Ovary (tissue), 9 donors: ENCODE results near the gene NOXO1. TPM values are rescaled to one million over a fixed set of nuclear protein-coding genes. Genes with fewer than 3 reads are reported as not detected.
A peak's percentile ranks its signal among the peaks of the same experiment; 100 is the strongest.

Experiments
- DNase-seq, 5 donors: peaks; one replicate each; pipeline ENCODE4 v3.0.0-alpha.2; 2019 to 2020
- H3K27ac ChIP-seq, 2 donors: fragments of 200-600 bp; one replicate each; pipeline versions ENCODE4 v1.5.1 to v1.8.0; 2019 to 2022
- H3K27me3 ChIP-seq: fragments of 200-600 bp; one replicate; pipeline ENCODE4 v1.8.0; 2022
- H3K36me3 ChIP-seq: fragments of 200-600 bp; sonication (generic); one replicate; pipeline ENCODE4 v1.5.1; 2019
- H3K4me1 ChIP-seq: one replicate; pipeline ENCODE4 v1.8.1; 2013; ENCODE audit warnings: mild to moderate bottlenecking, moderate library complexity; ENCODE audit not compliant: insufficient read depth
- H3K4me3 ChIP-seq: fragments of 200-600 bp; sonication (generic); one replicate; pipeline ENCODE4 v1.5.1; 2017
- H3K9me3 ChIP-seq, 2 donors: fragments of 200-600 bp in 1 of 2; sonication (generic) in 1 of 2; one replicate each; pipeline versions ENCODE4 v1.5.1 to v1.8.1; 2013 to 2019; ENCODE audit warnings: mild to moderate bottlenecking in 1 of 2, moderate library complexity in 1 of 2
- EP300 ChIP-seq: sonication (generic); formaldehyde crosslinking; IDR thresholded peaks from one replicate; pipeline ENCODE4 v1.6.1; 2017; ENCODE audit warnings: antibody characterized with exemption
- POLR2A ChIP-seq: fragments of 450-650 bp; IDR thresholded peaks from one replicate; pipeline ENCODE4 v1.6.1; 2017; ENCODE audit warnings: antibody characterized with exemption, mild to moderate bottlenecking, moderate library complexity
- WGBS, 3 donors: extraction: QIAGEN DNeasy Blood & Tissue Kit in 1 of 3; methylation state at CpG; one replicate each; pipeline versions ENCODE4 v1.1.5 to v1.1.7; 2013 to 2017; 5-methylcytosine and 5-hydroxymethylcytosine counted together
- intact Hi-C, 4 donors: fragments of 100-400 bp; cut with DNase I; formaldehyde crosslinking; loops; one replicate each; pipeline versions ENCODE4 v1.11.0 to v1.15.1; 2022 to 2023
- polyA plus RNA-seq, 2 donors: library from polyadenylated mRNA; stranded (reverse); fragments of 200-250 nt in 1 of 2; fragments of 350-450 nt in 1 of 2; fragmentation: Illumina TruSeq in 1 of 2; extraction: RNeasy Lipid Tissue Mini Kit (QIAGEN cat#74804) in 1 of 2; gene quantifications; one replicate each; pipeline ENCODE4 v1.2.3, GENCODE V29; 2013 to 2014
- total RNA-seq, 7 donors: library from RNA; depleted of rRNA in 2 of 7; stranded (reverse); fragments of >200 nt in 2 of 7; fragmentation: NEBNext Ultra II Directional in 3 of 7; extraction: Animal tissue kit (Norgen Biotek cat#: 25700) in 3 of 7; gene quantifications; one replicate each; pipeline versions ENCODE4 v1.1.0 to v1.2.4, GENCODE V29; 2016 to 2023
- TF ChIP-seq, protein P1 (sequence below), 3 donors: fragments of 450-650 bp in 2 of 3; fragments of 200-600 bp in 1 of 3; IDR thresholded peaks; one replicate each; pipeline versions ENCODE4 v1.5.1 to v1.8.0; 2016 to 2022; ENCODE audit warnings: antibody characterized with exemption in 3 of 3, mild to moderate bottlenecking in 1 of 3
- donor health status: DM: no; HTN: no; CAD: no; lungs with moderate emphysema.
- donor health status: DM: no; HTN: no; CAD: no.
- donor health status: Bipolar disorder and iron deficiency.
- donor health status: DM: yes; HTN: yes; CAD: no.
- donor health status: DM: no; HTN: no; CAD: no.
- donor health status: DM: yes; HTN: yes; CAD: no.

Gene NOXO1
- total and polyA plus RNA-seq, 9 donors: 0.36 to 1.3 (median 0.48) TPM; not detected in 4

DNA sequence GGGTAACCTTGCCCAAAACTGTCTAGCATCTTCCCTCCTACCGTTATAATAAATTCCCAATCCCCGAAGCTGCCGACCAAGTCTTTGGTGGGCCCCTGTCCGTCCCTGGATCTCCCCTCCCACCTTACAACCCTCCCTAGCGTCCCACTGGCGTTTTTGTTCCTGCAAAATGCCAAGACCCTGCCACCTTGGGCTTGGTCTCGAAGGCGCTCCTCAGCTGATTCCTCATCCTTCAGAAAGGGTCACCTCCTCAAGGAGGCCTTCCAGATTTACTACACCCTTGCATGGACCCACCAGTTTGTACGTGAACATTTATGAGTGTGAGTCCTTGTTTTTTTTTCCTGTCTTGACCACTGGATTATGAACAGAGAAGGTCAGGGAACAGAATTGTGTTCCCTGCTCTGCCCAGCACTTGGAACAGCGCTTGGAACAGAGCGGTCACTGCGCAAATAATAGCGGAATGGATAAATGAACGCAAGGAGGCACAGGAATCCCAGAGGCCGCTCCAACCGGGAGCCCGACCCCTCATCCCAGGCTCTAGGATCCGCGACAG is 1.8 kb upstream of the NOXO1 start:
- no peak for TF ChIP-seq EP300
- TF ChIP-seq POLR2A: no peak
- TF ChIP-seq, protein P1, sequence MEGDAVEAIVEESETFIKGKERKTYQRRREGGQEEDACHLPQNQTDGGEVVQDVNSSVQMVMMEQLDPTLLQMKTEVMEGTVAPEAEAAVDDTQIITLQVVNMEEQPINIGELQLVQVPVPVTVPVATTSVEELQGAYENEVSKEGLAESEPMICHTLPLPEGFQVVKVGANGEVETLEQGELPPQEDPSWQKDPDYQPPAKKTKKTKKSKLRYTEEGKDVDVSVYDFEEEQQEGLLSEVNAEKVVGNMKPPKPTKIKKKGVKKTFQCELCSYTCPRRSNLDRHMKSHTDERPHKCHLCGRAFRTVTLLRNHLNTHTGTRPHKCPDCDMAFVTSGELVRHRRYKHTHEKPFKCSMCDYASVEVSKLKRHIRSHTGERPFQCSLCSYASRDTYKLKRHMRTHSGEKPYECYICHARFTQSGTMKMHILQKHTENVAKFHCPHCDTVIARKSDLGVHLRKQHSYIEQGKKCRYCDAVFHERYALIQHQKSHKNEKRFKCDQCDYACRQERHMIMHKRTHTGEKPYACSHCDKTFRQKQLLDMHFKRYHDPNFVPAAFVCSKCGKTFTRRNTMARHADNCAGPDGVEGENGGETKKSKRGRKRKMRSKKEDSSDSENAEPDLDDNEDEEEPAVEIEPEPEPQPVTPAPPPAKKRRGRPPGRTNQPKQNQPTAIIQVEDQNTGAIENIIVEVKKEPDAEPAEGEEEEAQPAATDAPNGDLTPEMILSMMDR (IDR thresholded peaks at IDR 0.05): no peak
- Histone ChIP-seq H3K27me3 (peaks cover 3% of the 10 kb centered on the region), H3K36me3 (no peaks in the 10 kb centered on the region), H3K4me3 (peak overlapping the region; percentile 55), H3K27ac (no peak overlapping the region), H3K4me1 (peaks cover 4% of the 10 kb centered on the region), H3K9me3 (no peaks in the 10 kb centered on the region)
- WGBS, 3 donors: 18 to 23% (median 23%) methylated on average over 19 of the region's 19 CpGs
- intact Hi-C loops: no loop called here
- DNase-seq: no peak

DNA sequence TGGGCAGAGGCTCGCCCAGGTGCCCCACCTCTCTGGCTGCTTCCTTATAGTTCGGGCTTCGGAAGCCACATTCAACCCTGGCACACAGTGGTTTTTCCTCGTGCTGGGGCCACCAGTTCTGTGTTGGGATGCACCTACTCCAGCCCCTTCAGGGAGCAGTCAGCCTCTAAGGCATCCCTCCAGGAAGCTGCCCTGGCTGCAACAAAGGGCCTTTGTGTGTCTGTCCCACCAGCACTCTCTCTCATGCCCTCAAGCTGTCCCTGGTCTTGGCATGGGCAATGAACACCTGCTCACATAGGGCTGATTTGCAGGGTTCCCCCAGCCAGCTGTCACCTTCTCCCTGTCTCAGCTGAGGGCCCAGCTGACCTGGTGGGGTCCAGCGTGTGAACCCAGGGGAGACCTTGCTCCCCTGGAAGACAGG is 754 bp upstream of the NOXO1 start:
- TF ChIP-seq, protein P1 (IDR thresholded peaks at IDR 0.05): no peak
- no peak for TF ChIP-seq POLR2A
- TF ChIP-seq EP300: no peak
- Histone ChIP-seq H3K27me3 (peaks cover 3% of the 10 kb centered on the region), H3K9me3 (no peaks in the 10 kb centered on the region), H3K4me3 (no peak overlapping the region), H3K4me1 (peaks cover 4% of the 10 kb centered on the region), H3K36me3 (no peaks in the 10 kb centered on the region), H3K27ac (no peak overlapping the region)
- WGBS, 3 donors: 43 to 55% (median 49%) methylated on average over 5 of the region's 5 CpGs
- DNase-seq: no peak
- intact Hi-C loops: no loop called here

DNA sequence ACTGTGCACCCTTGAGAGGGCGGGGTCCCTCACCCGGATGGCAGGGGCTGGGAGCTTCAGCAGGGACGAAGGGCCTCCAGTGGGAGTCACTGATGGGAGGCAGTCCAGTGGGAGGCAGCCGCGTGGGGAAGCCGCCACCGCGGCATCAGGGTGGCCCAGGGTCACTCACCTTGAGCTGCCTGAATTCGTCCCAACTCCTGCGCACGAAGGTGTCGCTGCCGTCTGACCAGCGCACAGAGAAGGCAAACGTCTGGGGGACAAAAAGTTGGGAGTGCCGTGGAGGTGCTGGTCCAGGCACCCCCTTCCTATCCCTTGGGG is 540 bp downstream of the NOXO1 start:
- peaks cover 3% of the 10 kb centered on the region for H3K27me3 ChIP-seq
- H3K4me1 ChIP-seq: peaks cover 4% of the 10 kb centered on the region
- H3K36me3 ChIP-seq: no peaks in the 10 kb centered on the region
- 8 to 18% (median 13%) methylated on average over 14 to 16 of the region's 16 CpGs for WGBS, 3 donors
- H3K27ac ChIP-seq: no peak overlapping the region
- no peaks in the 10 kb centered on the region for H3K9me3 ChIP-seq
- no peak overlapping the region for H3K4me3 ChIP-seq
- intact Hi-C loops: no loop called here
- no peak for DNase-seq
- TF ChIP-seq POLR2A (no peak), EP300 (no peak)
- TF ChIP-seq, protein P1 (IDR thresholded peaks at IDR 0.05): no peak

DNA sequence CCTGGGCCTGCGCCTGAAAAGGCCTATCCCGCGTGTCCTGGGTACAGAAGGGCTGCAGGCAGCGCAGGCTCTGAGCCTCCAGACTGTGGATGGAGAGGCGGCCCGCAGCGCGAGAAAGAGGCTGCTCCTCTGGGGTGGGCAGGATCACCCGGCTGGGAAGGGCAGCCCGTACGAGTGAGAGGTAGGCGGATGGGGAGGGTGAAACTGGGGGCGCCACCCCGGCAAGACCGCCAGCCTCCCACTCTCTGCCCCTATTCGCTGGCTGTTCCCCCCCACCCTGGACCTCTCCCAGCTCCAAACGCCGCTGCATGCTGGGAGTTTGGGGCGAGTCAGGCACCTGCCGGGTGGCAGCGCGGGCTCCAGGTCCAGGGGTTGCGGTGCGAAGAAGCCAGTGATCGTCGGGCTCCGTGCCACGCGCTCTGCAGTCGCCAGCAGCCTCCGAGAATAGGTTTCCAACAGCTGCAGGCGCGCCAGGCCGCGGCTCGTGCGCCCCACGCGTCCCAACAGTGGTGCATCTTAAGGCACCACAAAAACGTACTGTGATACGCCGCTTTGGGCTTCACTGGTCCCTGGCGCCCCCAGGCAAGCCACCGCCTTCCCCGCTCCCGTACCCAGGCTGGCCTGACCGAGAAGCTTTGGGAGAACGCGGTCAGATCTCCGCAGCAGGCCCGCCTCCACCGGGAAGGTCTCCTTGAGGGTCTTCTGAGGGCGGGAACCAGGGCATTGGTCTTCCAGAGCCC is 1.1 kb downstream of the NOXO1 start:
- intact Hi-C loops: no loop called here
- TF ChIP-seq POLR2A (no peak), EP300 (no peak)
- TF ChIP-seq, protein P1 (IDR thresholded peaks at IDR 0.05): no peak
- no peak overlapping the region for H3K27ac ChIP-seq
- WGBS, 3 donors: 3 to 7% (median 5%) methylated on average over 33 to 53 of the region's 53 CpGs
- peaks cover 3% of the 10 kb centered on the region for H3K27me3 ChIP-seq
- H3K4me3 ChIP-seq: no peak overlapping the region
- H3K4me1 ChIP-seq: peaks cover 4% of the 10 kb centered on the region
- no peaks in the 10 kb centered on the region for H3K9me3 ChIP-seq
- DNase-seq: no peak
- H3K36me3 ChIP-seq: no peaks in the 10 kb centered on the region
